ENCODE measurements around the gene WNT4. TPM values are rescaled to one million over a fixed set of nuclear protein-coding genes. Genes with fewer than 3 reads are reported as not detected.
A peak's percentile ranks its signal among the peaks of the same experiment; 100 is the strongest.

WNT4 gene
- total RNA-seq, 1 donor from 2014 or later: 0.05 TPM

DNA sequence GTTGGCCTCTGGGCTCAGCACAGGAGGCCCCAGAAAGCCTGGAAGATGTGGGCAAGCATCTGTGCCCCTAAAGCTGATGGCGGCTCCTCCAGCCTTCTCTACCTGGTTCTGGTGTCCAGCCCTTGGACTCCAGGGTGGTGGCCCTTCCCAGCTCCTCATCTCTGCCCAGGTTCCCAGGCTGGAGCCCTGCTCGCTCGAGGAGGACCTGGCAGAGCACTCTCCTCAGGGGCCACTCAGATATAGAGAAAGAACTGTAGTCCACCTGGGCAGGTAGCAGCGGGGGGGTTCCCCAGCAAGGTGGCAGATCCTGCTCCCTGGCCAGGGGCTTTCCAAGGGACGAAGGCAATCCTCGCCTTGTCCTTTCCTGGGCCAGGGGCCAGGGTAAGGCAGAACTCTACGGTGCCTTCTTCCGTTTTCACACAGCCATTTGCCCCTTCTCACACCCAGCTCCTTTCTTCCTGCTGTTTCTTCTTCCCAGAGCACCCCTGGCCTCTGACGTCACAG is 18.9 kb downstream of the WNT4 start:
- DNase-seq (ENCODE audit: low spot score): no peak
- H3K27ac Mint-ChIP-seq (ENCODE audit: unreplicated experiment): no peak overlapping the region

DNA sequence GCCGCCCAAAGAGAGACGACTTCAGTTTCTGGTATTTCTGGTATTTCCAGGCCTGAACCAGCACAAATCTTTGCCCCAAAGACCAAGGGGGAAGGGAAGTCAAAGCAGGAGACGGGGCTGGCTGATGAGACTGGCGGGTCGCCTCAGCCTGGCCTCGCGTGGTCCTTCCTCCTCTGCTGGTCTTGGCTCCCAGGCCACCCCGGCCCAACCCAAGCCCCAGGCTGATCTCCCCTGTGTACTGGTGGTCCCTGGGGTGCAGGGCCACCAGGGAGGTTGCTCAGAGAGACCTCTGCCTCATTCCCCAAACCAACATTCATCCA is 19.9 kb downstream of the WNT4 start:
- no peak for DNase-seq (ENCODE audit: low spot score)
- Mint-ChIP-seq H3K4me3 (ENCODE audit: unreplicated experiment) (no peak overlapping the region), H3K27ac (ENCODE audit: unreplicated experiment) (peak overlapping the region; percentile 75), H3K36me3 (ENCODE audit: low read depth) (peaks cover 8% of the 10 kb centered on the region), H3K27me3 (ENCODE audit: low read depth) (no peaks in the 10 kb centered on the region), H3K9me3 (ENCODE audit: low read depth) (no peaks in the 10 kb centered on the region), H3K4me1 (ENCODE audit: low read depth) (peaks cover 32% of the 10 kb centered on the region)
- TF ChIP-seq, protein P1, sequence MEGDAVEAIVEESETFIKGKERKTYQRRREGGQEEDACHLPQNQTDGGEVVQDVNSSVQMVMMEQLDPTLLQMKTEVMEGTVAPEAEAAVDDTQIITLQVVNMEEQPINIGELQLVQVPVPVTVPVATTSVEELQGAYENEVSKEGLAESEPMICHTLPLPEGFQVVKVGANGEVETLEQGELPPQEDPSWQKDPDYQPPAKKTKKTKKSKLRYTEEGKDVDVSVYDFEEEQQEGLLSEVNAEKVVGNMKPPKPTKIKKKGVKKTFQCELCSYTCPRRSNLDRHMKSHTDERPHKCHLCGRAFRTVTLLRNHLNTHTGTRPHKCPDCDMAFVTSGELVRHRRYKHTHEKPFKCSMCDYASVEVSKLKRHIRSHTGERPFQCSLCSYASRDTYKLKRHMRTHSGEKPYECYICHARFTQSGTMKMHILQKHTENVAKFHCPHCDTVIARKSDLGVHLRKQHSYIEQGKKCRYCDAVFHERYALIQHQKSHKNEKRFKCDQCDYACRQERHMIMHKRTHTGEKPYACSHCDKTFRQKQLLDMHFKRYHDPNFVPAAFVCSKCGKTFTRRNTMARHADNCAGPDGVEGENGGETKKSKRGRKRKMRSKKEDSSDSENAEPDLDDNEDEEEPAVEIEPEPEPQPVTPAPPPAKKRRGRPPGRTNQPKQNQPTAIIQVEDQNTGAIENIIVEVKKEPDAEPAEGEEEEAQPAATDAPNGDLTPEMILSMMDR (IDR thresholded peaks at IDR 0.05): no peak

More for the DNA sequence above, 18.9 kb downstream of the WNT4 start:
- H3K4me1 Mint-ChIP-seq (ENCODE audit: low read depth): peaks cover 32% of the 10 kb centered on the region
- no peaks in the 10 kb centered on the region for H3K27me3 Mint-ChIP-seq (ENCODE audit: low read depth)
- H3K9me3 Mint-ChIP-seq (ENCODE audit: low read depth): no peaks in the 10 kb centered on the region
- TF ChIP-seq, protein P1 (IDR thresholded peaks at IDR 0.05): no peak
- H3K36me3 Mint-ChIP-seq (ENCODE audit: low read depth): peaks cover 5% of the 10 kb centered on the region
- no peak overlapping the region for H3K4me3 Mint-ChIP-seq (ENCODE audit: unreplicated experiment)

DNA sequence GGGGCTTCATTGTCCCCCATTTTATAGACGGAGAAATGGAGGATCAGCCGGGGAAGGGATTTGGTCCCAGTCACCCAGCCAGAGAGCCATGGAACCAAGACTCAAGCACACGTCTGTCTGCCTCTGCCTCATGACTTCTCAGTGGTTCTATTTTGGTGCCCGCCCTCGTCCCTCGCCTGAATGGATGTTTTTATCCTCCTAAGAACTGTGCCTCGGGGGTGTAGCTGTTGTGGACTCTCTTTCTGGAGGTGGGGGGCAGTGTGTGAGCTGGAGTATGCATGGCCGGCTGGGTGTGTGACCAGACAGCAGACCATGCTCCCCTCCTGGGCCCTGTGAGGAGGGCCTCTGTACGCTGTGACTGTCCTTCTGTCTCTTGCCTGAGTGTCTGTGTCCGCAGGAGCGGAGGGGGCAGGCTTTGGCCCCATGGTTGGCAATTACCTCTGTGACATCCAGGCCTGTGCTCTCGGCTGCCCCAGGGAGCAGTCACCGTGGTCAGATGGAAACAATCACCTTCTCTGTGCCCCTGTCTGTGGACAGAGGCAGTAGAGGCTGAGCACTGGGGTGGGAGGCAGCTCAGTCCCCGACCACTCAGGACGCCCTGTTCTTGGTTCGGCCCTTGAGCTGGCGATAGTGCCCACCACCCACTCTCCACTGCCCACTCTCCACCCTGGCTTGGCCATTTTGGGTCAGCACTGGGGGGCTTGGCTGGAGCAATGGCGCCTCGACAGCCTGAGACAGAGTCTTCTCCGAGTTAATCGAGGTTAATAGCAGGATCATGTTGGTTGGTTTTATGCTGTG is 20.4 kb downstream of the WNT4 start:
- Mint-ChIP-seq H3K9me3 (ENCODE audit: low read depth) (no peaks in the 10 kb centered on the region), H3K4me1 (ENCODE audit: low read depth) (peaks cover 36% of the 10 kb centered on the region), H3K36me3 (ENCODE audit: low read depth) (peaks cover 8% of the 10 kb centered on the region), H3K27me3 (ENCODE audit: low read depth) (no peaks in the 10 kb centered on the region), H3K27ac (ENCODE audit: unreplicated experiment) (peak overlapping the region; percentile 75), H3K4me3 (ENCODE audit: unreplicated experiment) (no peak overlapping the region)
- TF ChIP-seq, protein P1 (IDR thresholded peaks at IDR 0.05): no peak
- DNase-seq (ENCODE audit: low spot score): no peak

DNA sequence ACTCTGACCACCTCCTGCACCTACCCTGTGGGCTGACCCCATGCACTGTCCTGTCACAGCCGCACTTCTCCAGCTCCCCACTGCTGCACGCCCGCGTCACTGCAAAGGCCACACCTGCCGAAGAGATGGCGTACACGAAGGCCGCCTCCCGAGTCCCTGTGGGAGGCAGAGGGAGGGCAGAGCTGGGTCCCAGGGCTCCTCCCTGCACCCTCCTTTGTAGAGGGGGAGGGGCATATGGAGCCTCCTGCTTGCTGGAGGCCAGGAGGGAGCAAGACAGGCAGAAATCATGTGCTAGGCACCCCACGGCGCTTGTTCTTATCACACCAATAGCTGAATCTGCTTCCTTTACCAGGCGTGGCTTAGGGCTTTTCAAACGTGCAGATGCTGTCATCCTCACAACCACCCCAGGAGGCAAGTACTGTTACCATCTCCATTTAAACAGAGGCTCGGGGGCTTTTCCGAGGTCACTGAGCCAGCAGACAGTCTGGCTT is 21.4 kb downstream of the WNT4 start:
- H3K9me3 Mint-ChIP-seq (ENCODE audit: low read depth): no peaks in the 10 kb centered on the region
- peaks cover 8% of the 10 kb centered on the region for H3K36me3 Mint-ChIP-seq (ENCODE audit: low read depth)
- H3K4me1 Mint-ChIP-seq (ENCODE audit: low read depth): peaks cover 37% of the 10 kb centered on the region
- DNase-seq (ENCODE audit: low spot score): no peak
- H3K27me3 Mint-ChIP-seq (ENCODE audit: low read depth): no peaks in the 10 kb centered on the region
- TF ChIP-seq, protein P1 (IDR thresholded peaks at IDR 0.05): no peak
- peak overlapping the region; percentile 27 for H3K27ac Mint-ChIP-seq (ENCODE audit: unreplicated experiment)
- no peak overlapping the region for H3K4me3 Mint-ChIP-seq (ENCODE audit: unreplicated experiment)

DNA sequence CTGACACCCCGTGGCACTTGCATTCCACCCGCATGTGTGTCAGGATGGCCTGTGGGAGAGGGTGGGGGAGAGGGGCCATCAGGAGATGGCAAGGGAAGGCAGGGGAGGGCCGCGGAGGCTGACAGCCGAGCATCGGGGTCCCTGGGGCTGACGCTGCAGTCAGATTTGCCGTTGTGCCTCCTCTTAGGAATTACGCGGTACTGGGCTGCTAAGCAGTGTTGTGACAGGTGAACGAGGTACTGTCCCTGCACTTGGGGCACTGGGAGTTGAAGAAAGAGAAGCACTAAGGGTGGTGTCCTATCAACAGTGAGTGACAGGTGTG is 22.5 kb downstream of the WNT4 start:
- no peak overlapping the region for H3K4me3 Mint-ChIP-seq (ENCODE audit: unreplicated experiment)
- H3K27me3 Mint-ChIP-seq (ENCODE audit: low read depth): no peaks in the 10 kb centered on the region
- H3K4me1 Mint-ChIP-seq (ENCODE audit: low read depth): peaks cover 43% of the 10 kb centered on the region
- H3K9me3 Mint-ChIP-seq (ENCODE audit: low read depth): no peaks in the 10 kb centered on the region
- no peak for DNase-seq (ENCODE audit: low spot score)
- peaks cover 8% of the 10 kb centered on the region for H3K36me3 Mint-ChIP-seq (ENCODE audit: low read depth)
- no peak overlapping the region for H3K27ac Mint-ChIP-seq (ENCODE audit: unreplicated experiment)
- TF ChIP-seq, protein P1 (IDR thresholded peaks at IDR 0.05): no peak
